ENCODE measurements around the gene DUSP15.
"Not testable (repeated sequence)": the region's sequence is repeated elsewhere in the genome, so short reads cannot be mapped to it uniquely, and the experiment has no call there.

DUSP15 gene

DNA sequence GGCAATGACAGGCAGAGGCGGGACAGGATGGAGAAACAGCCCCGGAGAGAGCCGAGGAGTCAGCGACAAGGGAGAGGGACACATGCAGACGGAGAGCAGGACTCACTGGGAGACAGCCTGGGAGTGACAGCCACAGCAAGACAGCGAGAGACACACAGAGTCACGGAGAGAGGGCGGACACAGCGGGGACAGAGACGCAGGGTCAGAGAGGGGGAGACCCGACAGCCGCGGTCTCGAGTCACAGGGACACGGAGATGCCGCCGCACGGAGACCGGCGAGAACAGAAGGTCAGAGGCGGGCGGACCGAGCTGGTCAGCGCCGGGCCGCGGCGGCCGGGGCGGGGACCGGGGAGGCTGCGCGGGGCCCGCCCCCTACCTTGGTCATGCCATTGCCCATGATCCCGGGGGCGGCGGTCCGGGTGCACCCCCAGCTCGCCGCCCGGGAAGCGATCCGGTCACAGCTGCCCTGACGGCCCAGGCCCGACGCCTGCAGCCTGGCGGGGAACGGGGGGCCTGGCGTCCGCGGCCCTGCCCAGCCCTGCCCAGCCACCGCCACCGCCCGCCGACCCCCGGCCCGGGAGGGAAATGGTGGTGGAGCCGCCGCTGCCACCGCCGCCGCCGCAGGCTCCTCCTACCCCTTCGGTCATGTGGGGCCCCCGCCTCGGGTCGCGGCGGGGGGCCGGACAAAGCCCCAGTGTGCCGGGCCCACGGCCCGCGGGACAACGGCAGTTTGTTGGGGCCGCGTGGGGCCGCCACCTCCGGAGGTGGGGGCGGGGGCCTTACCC lies at the start of gene DUSP15, which contains the start of gene TTLL9:
Gene DUSP15, minus strand, starts transcription at position 586 of the 784 bp plus-strand sequence. Its CDS starts 190 bp downstream, at position 396.
Gene TTLL9, plus strand, starts transcription at position 693 of the 784 bp plus-strand sequence. CDS start 493 bp downstream, outside the sequence.
- DNase-seq (ENCODE audit: low spot score) (no peak), FAIRE-seq (no peak)

DNA sequence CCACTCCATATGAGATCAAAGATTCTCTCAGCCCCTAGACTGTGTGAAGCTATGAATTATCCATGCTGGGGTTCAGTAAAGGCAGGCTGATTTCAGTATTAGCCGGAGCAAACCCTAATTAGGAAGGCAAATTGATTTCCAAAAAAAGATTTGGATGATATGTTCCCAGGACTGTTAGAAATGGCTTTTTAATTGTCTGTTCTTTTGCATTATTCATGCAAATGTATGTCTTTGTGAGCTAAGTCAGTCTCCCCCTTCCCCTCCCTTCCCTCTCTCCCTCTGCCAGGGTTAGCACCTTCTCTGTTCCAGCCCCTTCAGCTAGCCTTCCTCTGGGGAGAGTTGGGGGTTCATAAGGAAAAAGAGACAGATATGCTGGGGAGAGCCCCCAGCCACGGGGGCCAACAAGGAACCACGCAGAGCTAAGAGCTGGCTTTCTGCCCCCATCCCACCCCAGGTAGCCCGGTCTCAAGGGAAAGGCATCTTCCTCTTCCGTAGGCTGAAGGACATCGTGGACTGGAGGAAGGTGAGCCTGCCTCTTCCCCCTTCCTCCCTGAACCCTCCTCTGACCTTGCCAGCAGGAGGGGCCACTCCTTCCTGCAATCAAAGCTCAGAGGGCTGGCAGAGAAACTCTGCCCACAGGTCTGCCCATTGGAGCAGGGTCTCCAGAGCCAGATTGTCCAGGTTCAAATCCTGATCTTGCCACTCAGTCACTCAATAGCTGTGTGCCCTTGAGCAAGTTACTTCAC lies 49.3 kb upstream of the DUSP15 start:
- no peak for DNase-seq (ENCODE audit: low spot score)
- no peak for FAIRE-seq

DNA sequence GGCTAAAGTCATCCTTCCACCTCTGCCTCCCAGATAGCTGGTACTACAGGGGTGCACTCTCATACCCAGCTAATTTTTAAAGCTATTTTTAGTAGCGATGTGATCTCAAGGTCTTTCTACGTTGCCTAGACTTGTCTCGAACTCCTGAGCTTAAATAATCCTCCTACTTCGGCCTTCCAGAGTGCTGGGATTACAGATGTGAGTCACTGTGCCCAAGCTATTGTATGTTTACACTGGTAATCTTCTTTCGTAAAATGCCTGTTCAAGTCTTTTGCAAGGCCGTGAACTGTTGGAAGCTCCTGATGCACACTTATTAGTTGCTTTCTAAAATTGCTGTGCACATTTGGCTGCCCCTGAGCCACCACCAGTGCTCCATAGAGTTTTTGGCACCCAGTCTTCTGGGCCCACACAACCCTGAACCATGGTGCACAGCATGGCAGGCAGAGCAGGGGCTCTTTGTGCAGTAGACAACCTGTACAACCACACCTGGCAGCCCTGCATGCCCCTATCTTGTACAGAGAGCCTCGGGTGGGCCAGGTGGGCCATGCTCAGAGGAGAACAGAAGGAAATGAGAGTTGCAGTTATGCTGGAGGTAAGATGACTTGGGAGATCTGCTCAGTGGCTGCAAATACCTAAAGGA lies 48.3 kb upstream of the DUSP15 start:
- DNase-seq (ENCODE audit: low spot score) (no peak), FAIRE-seq (no peak)

- FAIRE-seq; DNase-seq (ENCODE audit: low spot score): not testable (repeated sequence)
Observed at GRCh38 chr20:31917962-31918412, 47.7 kb upstream of the DUSP15 start.

- DNase-seq (ENCODE audit: low spot score) (no peak), FAIRE-seq (no peak)
Observed at GRCh38 chr20:31916708-31917107, 46.4 kb upstream of the DUSP15 start.

DNA sequence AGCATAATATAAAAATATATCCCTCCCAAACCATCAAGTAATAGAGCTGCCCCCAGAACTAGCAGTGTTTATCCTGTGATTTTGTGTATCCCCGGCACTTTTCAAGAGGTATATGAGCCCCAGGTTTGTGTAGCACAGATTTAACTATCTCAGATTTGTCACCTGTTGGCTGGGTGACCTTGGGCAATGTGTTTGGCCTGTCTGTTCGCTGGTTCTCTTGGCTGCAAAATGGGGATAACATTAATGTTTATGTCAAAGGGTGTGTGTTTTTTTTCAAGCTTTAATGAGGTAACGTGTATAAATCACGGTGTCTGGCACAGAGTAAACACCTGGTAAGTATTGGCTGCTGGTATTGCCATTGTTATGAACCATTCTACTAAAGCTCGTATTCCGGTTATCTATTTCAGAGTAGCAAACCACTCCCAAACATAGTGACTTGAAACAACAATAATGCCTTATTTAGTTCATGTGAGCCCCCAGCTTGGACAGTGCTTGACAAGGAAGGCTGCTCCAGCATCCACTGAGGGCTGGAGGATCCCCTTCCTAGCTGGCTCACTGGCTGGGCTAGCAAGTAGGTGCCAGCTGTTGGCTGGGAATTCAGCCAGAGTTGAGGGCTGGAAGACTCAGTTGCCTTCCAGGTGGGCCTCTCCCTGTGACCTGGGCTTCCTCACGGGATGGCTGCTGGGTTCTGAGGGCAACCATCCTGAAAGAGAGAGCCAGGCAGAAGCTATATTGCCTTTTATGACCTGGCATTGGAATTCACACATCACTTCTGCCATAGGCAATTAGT lies 45.4 kb upstream of the DUSP15 start:
- no peak for FAIRE-seq
- no peak for DNase-seq (ENCODE audit: low spot score)

- DNase-seq (ENCODE audit: low spot score): no peak
- FAIRE-seq: no peak
Observed at GRCh38 chr20:31914170-31914569, 43.8 kb upstream of the DUSP15 start.

DNA sequence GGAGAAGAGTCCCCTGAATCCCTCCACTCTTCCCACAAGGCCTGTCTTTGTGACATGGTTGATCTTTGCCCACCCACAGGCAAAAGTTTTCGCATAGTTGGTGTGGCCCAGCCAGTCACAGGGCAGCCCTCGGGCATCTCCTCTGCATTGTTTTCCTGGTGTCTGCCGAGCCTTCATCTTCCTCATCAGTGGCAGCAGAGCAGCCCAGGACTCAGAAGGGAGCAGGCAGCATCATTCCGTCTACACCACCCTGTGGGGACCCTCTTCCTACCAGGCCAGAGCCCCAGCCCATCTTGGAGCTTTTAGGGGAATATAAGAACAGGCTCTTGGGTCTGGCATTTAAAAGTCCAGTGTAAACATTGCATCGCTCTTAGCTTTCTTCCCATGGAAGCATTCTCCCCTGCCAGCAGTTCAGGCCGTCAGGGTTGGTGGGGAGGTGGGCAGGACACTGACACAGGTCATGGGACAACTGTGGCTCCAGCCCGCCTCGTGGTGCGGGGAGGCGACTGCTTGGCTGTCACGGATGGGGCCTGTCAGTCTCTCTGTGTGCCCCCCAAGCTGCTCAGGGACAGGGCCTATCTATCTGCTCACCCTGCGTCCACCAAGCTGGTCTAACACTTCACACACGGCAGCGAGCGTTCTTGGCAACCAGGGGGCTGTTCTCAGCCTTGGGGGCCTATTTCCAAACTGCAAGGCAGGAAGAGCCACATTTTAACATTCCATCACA lies 43.3 kb upstream of the DUSP15 start:
- FAIRE-seq: no peak
- DNase-seq (ENCODE audit: low spot score): no peak

DNA sequence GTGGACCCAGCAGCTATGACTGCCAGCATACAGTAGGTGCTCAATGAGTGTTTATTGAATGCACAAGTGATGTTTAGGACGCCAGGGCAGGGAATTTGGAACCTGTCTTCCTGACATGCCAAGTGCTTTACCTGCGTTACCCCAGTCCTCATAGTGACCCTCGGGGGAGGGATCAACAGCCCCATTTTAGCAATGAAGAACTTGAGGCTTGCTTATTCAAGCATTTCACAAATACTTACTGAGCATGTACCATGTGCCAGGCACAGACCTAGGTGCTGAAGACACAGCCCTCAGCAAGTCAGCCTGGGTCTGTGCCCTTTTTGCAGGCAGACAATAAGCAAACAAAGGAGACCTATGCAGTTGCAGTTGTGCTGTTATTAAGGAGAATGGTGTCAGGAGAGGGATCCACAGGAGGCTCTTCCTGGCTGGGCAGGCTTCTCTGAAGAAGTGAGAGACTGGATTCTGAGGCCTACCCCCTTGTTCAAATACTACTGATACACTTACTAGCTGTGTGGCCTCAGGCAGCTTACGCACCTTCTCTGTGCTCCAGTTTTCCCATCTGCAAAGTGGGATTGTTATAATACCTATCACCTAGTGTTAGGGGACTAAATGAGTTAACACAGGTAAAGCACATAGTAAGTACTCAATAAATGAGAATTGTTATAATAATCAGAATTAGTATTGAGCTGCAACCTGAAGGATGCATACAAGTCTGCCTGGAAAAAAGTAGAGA lies 39.9 kb upstream of the DUSP15 start:
- DNase-seq (ENCODE audit: low spot score): no peak

DNA sequence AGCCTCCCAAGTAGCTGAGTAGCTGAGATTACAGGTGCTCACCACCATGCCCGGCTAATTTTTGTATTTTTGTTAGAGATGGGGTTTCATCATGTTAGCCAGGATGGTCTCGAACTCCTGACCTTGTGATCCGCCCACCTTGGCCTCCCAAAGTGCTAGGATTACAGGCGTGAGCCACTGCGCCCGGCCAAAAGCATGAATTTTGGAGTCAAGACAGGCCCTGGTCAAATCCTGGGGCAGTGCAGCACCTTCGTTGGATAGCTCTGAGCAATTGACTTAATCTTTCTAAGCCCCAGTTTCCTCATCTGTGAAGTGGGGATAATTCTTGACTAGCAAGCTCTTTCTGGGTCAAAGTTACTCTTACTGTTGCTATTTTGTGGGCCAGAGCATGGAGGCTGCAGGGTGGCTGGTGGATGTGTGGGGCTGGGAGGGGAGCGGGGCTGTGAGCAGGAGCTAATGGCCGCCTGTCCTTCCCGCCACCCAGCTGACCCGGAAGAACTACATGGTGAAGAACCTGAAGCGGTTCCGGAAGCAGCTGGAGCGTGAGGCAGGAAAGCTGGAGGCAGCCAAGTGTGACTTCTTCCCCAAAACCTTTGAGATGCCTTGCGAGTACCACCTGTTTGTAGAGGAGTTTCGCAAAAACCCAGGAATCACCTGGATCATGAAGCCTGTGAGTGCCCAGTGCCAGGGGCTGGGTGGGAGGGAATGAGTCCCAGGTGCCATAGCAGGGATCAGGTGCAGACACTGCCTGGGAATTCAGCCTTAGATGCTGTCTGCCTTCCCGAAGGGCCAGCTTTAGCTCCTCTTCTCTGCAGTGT lies 39.1 kb upstream of the DUSP15 start:
- no peak for DNase-seq (ENCODE audit: low spot score)
- no peak for FAIRE-seq

More for the DNA sequence above, 39.9 kb upstream of the DUSP15 start:
- FAIRE-seq: no peak

- FAIRE-seq: no peak
- DNase-seq (ENCODE audit: low spot score): no peak
Observed at GRCh38 chr20:31908424-31908823, 38.1 kb upstream of the DUSP15 start.

DNA sequence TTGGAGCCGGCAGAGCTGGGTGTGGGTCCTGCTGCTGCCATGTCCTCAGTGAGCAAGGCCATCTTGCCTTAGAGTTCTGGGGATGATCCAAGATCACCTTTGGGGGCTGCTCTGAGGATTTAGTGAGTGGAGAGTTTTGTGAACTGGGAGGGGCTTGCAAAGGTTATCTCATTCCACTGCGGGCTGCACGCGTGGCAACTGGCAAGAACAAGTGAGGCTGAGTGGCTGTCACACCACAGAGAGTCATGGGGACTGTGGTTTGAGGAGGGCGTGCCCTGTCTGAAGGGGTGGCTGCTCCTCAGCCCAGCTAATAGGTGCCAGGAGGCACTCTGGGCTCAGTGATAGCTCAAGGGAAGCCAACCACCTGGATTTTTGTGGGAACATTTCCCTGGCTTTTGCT lies 37.7 kb upstream of the DUSP15 start:
- DNase-seq (ENCODE audit: low spot score) (no peak), FAIRE-seq (no peak)

- no peak for DNase-seq (ENCODE audit: low spot score)
- FAIRE-seq: no peak
Observed at GRCh38 chr20:31907046-31907445, 36.7 kb upstream of the DUSP15 start.

DNA sequence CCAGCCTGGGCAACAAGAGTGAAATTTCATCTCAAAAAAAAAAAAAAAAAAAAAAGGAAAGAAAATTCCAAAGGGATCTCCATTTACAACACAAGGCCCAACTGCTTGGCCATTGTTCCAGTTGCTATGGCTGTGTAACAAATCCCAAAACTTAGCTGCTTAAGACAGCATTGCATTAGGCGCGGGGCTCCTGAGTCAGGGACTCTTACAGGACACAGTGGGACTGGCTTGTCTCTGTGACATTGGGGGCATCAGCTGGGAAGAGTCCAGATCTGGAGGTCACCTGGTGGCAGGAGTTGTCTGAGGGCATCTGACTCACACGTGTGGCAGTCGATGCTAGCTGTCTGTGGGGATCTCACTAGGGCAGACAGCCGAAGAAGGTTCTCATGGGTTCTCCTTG lies 35.7 kb upstream of the DUSP15 start:
- DNase-seq (ENCODE audit: low spot score): no peak

DNA sequence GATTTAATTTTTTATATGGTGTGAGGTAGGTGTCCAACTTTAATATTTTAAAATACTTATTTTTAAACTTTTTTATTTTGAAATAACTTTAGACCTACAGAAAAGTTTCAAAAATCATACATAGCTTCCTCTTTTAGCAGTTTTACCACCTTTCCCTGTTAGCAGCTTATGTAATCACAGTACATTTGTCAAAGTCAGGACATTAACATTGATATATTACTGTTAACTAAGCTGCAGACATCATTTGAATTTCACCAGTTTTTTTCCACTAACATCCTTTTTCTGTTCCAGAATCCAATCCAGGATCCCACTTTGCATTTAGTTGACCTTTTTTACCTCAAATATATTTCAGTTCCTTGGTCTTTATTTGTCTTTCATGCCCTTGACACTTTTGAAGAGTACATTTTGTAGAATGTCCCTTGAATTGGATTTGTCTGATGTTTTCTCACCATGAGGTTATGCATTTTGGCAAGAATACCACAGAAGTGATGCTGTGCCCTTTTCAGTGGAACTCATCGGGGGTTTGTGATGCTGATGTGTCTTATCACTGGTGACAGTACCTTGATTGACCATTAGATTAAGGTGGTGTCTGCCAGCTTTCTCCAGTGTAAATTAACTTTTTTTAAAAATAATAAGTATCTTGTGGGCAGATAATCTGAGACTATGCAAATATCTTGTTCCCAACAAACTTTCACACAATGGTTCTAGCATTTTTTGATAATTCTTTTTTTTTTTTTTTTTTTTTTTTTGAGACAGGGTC lies 33.5 kb upstream of the DUSP15 start:
- no peak for FAIRE-seq
- no peak for DNase-seq (ENCODE audit: low spot score)

More for the DNA sequence above, 35.7 kb upstream of the DUSP15 start:
- no peak for FAIRE-seq

DNA sequence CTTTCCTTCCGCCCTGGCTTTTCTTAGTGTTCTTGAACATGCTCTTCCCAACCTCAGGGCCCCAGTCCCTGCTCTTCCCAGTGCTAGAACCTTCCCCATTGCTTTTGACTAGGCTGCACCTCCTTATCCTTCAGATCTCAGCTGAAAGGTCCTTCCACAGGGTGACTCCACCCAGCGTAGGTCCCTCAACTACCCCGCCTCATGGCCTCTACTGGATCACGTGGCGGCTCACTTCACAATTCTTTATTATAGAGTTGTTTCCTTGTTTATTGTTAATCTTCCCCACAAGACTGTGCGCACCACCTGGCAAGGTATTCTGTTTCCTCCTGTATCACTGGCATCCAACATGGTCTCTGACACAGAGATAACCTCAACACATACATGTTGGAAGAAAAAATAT lies 31.3 kb upstream of the DUSP15 start:
- no peak for FAIRE-seq
- no peak for DNase-seq (ENCODE audit: low spot score)

- DNase-seq (ENCODE audit: low spot score) (no peak), FAIRE-seq (no peak)
Observed at GRCh38 chr20:31897541-31897940, 27.2 kb upstream of the DUSP15 start.

- FAIRE-seq (no peak), DNase-seq (ENCODE audit: low spot score) (no peak)
Observed at GRCh38 chr20:31896049-31896448, 25.7 kb upstream of the DUSP15 start.

Measured in RCC 7860 (cell line).